ENCODE results near the gene ABCC1.

ABCC1 gene

GRCh38 chr16:16162591-16162990 lies 213.2 kb downstream of the ABCC1 start:
- H3K36me3 ChIP-seq (ENCODE audit: insufficient read depth, low read length) = no peaks in the 10 kb centered on the region
- H3K4me1 ChIP-seq (ENCODE audit: insufficient read depth, low read length, severe bottlenecking) = no peaks in the 10 kb centered on the region
- H3K4me3 ChIP-seq (ENCODE audit: low read depth, low read length, poor library complexity, severe bottlenecking) = no peak overlapping the region
- no peak overlapping the region for H3K9ac ChIP-seq (ENCODE audit: low read length)
- H3K27ac ChIP-seq (ENCODE audit: low read depth, low read length, poor library complexity, severe bottlenecking) = no peak overlapping the region
- H4K20me1 ChIP-seq (ENCODE audit: insufficient read depth, low read length) = no peaks in the 10 kb centered on the region
- peaks cover 4% of the 10 kb centered on the region; the same call in 1 of the 2 replicates for H3K9me3 ChIP-seq (ENCODE audit: low read length)
- peaks cover 5% of the 10 kb centered on the region; the same call in 1 of the 2 replicates for H3K27me3 ChIP-seq (ENCODE audit: insufficient read depth, low read length)
- H3K4me2 ChIP-seq (ENCODE audit: low read length) = no peak overlapping the region
- H3F3A ChIP-seq (ENCODE audit: insufficient read depth, low read length) = no peaks in the 10 kb centered on the region
- no peak overlapping the region for H2AFZ ChIP-seq (ENCODE audit: low read length)
- H3K9me2 ChIP-seq (ENCODE audit: low read depth, low read length) = no peaks in the 10 kb centered on the region
- no peak for TF ChIP-seq CTCF (IDR thresholded peaks at IDR 0.05; ENCODE audit: low read length)
- no peak for TF ChIP-seq EZH2 (IDR thresholded peaks at IDR 0.05; ENCODE audit: borderline replicate concordance, low read length)
- no peaks in the 10 kb centered on the region for H3K79me2 ChIP-seq (ENCODE audit: insufficient read depth, low read length)

GRCh38 chr16:16163109-16163508 lies 213.7 kb downstream of the ABCC1 start:
- Histone ChIP-seq H3F3A (ENCODE audit: insufficient read depth, low read length) (no peaks in the 10 kb centered on the region), H3K4me1 (ENCODE audit: insufficient read depth, low read length, severe bottlenecking) (no peaks in the 10 kb centered on the region), H3K79me2 (ENCODE audit: insufficient read depth, low read length) (no peaks in the 10 kb centered on the region), H3K4me2 (ENCODE audit: low read length) (no peak overlapping the region), H3K9ac (ENCODE audit: low read length) (no peak overlapping the region), H3K4me3 (ENCODE audit: low read depth, low read length, poor library complexity, severe bottlenecking) (no peak overlapping the region), H3K27ac (ENCODE audit: low read depth, low read length, poor library complexity, severe bottlenecking) (no peak overlapping the region), H3K9me3 (ENCODE audit: low read length) (peaks cover 4% of the 10 kb centered on the region; the same call in 1 of the 2 replicates), H3K9me2 (ENCODE audit: low read depth, low read length) (no peaks in the 10 kb centered on the region), H3K36me3 (ENCODE audit: insufficient read depth, low read length) (no peaks in the 10 kb centered on the region), H3K27me3 (ENCODE audit: insufficient read depth, low read length) (peaks cover 5% of the 10 kb centered on the region; the same call in 1 of the 2 replicates), H2AFZ (ENCODE audit: low read length) (no peak overlapping the region), H4K20me1 (ENCODE audit: insufficient read depth, low read length) (no peaks in the 10 kb centered on the region)
- TF ChIP-seq CTCF (IDR thresholded peaks at IDR 0.05; ENCODE audit: low read length) (no peak), EZH2 (IDR thresholded peaks at IDR 0.05; ENCODE audit: borderline replicate concordance, low read length) (no peak)

GRCh38 chr16:16163571-16163970 lies 214.2 kb downstream of the ABCC1 start:
- H2AFZ ChIP-seq (ENCODE audit: low read length) = no peak overlapping the region
- H3K4me2 ChIP-seq (ENCODE audit: low read length) = no peak overlapping the region
- H3K36me3 ChIP-seq (ENCODE audit: insufficient read depth, low read length) = no peaks in the 10 kb centered on the region
- H3K27me3 ChIP-seq (ENCODE audit: insufficient read depth, low read length) = peaks cover 5% of the 10 kb centered on the region; the same call in 1 of the 2 replicates
- no peak overlapping the region for H3K4me3 ChIP-seq (ENCODE audit: low read depth, low read length, poor library complexity, severe bottlenecking)
- H4K20me1 ChIP-seq (ENCODE audit: insufficient read depth, low read length) = no peaks in the 10 kb centered on the region
- H3K27ac ChIP-seq (ENCODE audit: low read depth, low read length, poor library complexity, severe bottlenecking) = no peak overlapping the region
- H3K4me1 ChIP-seq (ENCODE audit: insufficient read depth, low read length, severe bottlenecking) = no peaks in the 10 kb centered on the region
- H3K9ac ChIP-seq (ENCODE audit: low read length) = no peak overlapping the region
- H3F3A ChIP-seq (ENCODE audit: insufficient read depth, low read length) = no peaks in the 10 kb centered on the region
- no peaks in the 10 kb centered on the region for H3K79me2 ChIP-seq (ENCODE audit: insufficient read depth, low read length)
- no peak for TF ChIP-seq EZH2 (IDR thresholded peaks at IDR 0.05; ENCODE audit: borderline replicate concordance, low read length)
- TF ChIP-seq CTCF (IDR thresholded peaks at IDR 0.05; ENCODE audit: low read length) = no peak
- H3K9me2 ChIP-seq (ENCODE audit: low read depth, low read length) = no peaks in the 10 kb centered on the region
- H3K9me3 ChIP-seq (ENCODE audit: low read length) = peaks cover 4% of the 10 kb centered on the region; the same call in 1 of the 2 replicates
